ENCODE data around the gene KCTD13.
A peak's percentile ranks its signal among the peaks of the same experiment; 100 is the strongest.
"Not testable (repeated sequence)": the region's sequence is repeated elsewhere in the genome, so short reads cannot be mapped to it uniquely, and the experiment has no call there.

The KCTD13 gene

DNA sequence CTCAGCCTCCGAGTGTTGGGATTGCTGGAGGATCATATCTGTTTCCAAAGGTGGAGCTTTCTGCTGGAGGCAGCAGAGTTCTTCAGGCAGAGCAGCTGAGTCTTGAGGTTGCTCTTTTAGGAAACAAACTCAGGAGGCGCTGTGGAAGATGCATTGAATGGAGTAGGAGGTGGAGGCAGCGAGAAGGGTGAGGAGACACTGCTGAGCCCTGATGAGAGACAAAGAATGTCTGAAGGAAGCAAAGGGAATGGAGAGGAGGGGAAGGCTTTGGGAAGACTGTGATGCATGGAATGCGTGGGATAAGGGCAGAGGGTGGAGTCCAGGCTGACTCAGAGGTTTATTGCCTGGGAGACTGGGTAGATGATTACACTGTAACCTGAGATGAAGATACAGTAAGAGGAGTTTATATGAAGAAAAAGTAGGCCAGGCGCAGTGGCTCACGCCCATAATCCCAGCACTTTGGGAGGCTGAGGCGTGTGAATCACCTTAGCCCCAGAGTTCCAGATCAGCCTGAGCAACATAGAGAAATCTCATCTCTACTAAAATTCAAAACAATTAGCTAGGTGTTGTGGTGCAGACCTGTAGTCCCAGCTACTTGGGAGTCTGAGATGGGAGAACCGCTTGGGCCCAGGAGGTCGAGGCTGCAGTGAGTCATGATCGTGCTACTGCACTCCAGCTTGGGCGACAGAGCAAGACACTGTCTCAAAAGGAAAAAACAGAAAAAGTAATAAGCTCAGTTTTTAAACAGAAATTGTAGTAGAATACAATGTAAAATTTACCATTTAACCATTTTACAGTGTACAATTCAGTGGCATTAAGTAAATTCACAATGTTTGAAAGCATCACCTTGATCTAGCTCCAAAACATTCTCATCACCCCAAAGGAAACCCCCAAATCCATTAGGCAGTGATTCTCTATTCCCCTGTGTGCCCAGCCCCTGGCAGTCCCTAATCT is 18.1 kb upstream of the KCTD13 start:
- no peak for DNase-seq

DNA sequence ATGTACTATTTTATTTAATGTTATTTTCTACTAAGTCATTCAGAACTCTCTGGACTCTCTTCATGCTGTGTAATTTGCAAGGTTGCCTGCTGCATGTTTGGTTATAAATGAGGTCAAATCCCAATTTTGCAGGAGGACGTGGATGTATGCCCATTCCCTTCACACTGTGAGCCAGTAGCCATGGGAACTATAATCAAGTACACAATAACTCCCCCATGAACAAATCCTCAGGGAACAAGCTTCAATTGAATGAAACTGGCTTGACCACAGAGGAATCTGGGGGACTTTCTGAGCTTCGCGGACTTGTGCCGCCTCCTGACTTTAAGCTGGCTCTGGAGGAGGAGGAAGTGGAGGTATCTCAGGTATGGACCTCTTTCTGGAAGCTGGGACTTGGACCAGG is 14.6 kb upstream of the KCTD13 start:
- DNase-seq = no peak

DNA sequence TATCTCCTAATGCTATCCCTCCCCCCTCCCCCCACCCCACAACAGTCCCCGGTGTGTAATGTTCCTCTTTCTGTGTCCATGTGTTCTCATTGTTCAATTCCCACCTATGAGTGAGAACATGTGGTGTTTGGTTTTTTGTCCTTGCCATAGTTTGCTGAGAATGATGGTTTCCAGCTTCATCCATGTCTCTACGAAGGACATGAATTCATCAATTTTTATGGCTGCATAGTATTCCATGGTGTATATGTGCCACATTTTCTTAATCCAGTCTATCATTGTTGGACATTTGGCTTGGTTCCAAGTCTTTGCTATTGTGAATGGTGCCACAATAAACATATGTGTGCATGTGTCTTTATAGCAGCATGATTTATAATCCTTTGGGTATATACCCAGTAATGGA is 5.7 kb upstream of the KCTD13 start:
- DNase-seq = not testable (repeated sequence)

DNA sequence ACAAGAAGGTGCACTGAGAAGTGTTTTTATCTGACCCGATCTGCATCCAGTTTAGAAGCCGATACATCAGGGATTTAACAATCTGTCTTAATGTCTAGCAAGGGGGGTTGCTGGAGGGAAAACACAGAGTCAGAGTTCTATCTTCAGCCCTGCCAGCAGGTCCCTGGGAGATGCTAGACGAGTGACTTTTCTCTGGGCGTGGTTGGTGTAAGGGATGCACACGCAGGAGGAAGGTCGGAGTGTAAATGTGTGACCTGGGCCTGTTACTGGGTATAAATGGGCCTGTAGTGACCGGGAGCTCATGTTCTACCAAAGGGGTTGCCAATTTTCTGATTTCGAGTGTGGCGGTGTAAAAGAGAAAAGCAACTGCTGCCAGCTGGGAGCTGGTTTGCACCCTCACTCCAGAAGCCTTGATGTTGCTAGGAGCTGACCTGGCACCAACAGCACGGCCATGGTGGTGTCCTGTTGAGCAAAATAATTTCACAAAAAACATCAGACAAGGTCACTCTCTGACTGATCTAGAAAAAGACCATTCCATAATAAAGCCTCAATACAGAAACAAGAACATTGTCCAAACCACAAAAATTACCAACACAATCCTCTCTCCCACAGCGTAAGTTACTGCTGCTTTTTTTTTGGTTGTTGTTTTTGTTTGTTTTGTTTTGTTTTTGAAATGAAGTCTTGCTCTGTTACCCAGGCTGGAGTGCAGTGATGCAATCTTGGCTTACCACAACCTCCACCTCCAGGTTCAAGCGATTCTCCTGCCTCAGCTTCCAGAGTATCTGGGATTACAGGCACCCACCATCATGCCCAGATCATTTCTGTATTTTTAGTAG is 1.3 kb upstream of the KCTD13 start:
- DNase-seq = peak; percentile 54

DNA sequence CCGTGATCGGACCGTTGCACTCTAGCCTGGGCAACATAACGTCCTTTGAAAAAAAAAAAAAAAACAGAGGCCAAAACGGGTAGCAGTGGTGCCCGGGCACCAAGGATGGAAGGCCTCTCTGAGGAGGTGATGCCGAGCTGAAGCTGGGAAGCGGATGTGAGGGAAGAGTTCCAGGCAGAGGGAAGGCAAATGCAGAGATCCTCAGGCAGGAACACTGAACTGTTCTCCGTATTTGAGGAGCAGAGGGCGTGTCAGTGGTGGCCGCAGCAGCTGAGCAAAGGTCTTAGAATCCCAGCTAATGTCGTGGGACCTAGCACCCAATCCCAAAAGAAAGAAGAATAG is 656 bp upstream of the KCTD13 start:
- DNase-seq = no peak

DNA sequence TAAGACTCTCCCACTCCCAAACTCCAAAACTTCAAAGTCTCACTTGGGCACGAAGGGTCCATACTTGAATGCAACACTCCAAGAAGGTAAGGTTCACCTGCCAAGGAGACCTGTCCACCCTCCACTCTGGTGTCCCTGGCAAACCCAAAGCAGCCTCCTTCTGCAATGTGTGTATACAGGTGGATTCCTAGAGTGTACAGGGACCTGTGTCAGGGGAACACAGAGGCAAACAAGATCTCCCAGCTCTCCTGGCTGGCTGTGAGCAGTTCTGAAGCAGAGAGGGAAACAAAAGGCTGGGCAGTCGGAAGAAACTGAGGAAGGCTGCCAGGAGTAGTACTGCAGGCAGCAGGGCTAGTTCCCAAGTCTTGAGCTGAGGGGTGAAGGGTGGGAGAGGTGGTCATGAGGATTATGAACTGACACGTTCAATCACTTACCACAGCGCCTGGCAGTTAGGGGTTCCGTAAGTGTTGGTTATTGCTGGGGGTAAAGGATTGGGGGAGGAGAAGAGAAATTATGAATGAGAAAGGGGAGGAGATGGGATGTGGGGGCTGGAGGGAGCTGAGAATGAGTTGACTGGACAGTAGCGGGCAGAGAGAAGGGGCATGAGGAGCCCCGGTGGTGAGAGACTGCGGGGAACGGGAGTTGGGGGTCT is 795 bp downstream of the KCTD13 start:
- peak; percentile 60 for DNase-seq

DNA sequence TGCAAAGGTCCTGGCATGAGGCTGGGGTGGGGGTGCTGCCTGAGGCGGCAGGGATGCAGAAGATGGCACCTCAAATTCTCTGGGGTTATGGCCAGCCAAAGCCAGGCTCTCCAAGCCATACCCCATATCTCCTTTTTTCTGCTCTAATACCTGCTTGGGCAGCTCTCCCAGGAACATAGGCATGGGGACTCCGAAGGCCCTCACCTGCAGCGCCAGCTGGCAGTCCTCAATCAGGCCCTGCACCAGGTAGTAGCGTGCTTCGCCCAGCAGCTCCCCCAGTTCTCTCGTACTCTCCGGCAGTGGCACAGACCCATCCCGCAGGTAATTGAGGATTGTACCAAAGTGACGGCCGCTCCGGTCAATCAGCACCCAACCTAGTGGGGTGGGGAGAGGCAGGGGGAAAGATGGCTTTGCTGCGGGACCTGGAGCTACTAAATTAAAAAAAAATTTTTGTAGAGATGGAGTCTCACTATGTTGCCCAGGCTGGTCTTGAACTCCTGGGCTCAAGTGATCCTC is 3.0 kb downstream of the KCTD13 start:
- peak; percentile 25 for DNase-seq

DNA sequence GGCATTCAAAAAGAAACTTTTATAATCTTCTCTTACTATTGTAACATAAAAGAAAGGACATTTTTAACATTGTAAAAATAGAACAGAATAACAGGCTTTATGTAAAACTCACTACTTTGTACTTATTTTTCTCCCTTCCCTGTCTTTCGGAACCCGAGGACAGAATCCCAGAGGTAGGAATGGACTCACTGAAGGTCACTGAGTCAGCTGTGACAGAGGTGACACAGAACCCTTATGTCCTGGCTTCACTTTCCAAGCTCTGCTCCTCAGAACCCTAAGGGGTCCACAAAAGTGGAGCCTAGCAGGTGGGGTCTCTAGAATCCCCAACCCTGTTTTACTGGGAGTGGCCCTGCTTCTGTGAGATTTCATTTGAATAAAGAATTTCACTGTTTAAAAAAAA is 3.7 kb downstream of the KCTD13 start:
- no peak for DNase-seq

DNA sequence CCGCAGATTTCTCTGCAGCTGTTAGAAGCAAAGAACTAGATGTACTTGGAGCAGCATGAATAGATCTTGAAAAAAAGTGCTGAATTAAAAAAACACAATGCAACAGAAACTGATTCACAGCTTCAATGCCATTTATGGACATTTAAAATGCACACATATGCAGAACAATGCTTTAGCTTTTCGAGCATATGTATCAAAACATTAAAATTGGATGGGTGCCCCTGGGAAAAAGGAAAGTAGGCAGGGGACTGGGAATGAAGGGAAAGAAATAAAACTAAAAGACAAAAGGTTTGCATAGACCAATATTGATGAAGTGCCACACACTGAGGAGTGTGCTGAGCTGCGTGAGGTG is 5.0 kb downstream of the KCTD13 start:
- DNase-seq = no peak

DNA sequence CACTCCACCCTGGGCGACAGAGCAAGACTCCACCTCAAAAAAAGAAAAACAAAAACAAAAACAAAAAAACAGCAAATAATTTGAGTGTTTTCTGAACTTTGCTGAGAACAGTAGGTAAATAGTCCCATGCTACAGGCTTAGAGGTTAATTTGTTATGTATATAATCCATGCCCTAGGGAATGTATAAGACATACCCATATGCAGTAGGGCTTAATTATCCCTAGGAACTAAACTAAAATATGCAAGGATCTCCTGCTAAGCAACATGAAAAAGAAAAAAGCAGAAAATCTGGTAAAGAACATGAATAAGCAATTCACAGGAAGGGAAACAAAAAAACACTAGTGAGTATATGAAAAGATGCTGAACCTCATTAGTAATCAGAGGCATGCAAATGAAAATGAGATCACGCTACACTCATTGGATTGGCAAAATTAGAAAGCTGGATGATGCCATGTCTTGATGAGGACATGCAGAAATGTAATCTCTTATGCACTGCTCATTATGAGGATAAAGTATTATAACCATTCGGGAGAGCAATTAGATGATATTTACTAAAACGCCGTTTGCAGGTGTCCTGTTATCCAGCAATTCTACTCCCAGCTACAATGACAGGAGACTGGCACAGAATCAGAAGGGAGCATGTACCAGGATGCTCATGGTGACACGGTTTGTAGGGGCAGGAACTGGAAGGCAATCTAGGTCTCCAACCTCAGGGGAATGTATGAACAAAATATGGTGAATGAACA is 5.6 kb downstream of the KCTD13 start:
- no peak for DNase-seq

DNA sequence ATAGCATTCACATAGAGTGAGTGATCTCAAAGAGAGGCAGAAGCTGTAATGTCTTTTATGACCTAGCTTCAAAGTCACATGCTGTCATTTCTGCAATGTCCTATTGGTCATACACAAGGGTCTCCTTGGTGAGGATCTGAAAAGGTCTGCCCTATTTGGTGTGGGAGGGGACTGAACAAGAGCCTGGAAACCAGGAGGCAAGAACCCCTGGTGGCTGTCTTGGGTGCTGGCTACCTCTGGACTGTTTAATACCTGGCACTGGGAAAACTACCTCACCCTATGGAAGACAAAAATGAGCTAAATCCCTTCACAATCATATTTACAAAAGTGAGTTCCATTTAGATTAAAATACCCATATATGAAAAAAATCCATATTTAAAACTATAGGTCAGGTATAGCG is 9.0 kb downstream of the KCTD13 start:
- peak; percentile 19 for DNase-seq

DNA sequence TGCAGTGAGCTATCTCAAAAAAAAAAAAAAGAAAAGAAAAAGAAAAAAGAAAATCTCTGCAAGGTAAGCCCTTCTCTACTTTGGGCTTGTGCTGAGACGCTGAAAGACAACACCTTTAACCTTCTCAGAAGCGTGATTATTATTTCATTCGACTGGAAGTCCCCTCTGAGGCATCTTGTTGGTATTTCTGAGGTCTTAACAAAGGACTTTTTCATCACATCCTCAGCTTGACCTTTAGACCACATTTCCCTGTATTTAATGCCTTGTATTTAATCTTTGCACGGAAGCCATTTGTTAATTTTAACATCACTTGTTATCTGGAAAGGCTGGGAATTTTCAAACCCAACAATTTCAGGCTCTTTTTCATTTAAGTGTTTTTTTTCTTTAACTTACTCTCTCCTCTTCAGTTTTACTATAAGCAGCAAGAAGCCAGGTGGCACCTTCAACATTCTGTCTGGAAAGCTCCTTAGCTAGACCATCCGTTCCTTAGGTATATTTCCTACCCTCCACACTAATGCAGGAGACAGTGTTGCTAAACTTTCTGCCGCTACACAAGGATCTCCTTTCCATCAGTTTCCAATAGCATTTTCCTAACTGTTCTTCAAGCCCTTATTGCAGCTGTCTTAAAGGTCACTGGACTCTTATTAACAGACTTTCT is 10.3 kb downstream of the KCTD13 start:
- no peak for DNase-seq

DNA sequence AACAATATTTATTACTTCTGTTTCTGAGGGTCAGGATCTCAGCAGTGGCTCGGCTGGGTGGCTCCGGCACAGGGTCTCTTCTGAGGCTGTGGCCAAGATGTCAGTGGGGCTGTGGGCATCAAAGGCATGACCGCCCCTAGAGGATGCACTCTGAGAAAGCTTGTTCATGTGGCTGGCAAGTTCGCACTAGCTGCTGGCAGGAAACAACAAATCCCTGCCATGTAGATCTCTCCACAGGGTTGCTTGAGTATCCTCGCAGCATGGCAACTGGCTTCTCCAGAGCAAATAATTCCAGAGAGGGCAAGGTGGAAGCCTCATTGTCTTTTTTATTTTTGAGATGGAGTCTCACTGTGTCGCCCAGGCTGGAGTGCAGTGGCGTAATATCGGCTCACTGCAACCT is 12.5 kb downstream of the KCTD13 start:
- no peak for DNase-seq

DNA sequence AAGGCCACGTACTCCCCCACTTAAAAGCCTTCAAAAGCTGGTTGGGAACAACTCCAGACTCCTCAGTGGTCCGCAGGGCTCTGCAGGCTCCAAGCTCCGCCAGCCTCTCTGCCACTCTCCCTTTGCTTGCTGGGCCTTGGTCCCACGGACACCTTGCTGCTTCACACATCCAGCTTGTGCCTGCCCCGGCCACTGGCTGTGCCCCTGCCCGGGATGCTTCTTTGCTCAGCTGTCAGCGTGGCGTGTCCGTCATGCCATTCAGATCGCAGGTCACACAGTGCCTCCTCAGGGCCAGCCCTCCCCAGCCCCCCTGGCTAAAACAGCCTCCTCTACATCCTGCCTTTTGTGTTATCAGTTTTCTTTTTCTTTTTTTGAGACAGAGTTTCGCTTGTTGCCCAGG is 13.9 kb downstream of the KCTD13 start:
- DNase-seq = no peak

DNA sequence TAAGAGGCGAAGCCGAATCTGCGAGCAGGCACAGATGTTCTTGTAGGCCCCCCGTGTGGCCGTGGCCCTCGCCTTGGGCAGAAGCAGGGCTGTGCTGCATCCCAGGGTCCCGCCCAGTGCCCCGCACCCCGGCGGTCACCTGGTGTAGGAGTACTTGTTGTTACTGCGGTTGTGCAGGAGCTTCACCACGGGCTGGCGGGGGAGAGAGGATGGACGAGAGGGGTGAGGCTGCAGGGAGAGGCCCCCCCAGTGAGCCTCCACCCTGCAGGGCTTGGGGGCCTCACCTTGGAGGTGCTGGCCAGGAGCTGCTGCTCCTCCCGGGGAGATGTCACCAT is 14.4 kb downstream of the KCTD13 start:
- no peak for DNase-seq

DNA sequence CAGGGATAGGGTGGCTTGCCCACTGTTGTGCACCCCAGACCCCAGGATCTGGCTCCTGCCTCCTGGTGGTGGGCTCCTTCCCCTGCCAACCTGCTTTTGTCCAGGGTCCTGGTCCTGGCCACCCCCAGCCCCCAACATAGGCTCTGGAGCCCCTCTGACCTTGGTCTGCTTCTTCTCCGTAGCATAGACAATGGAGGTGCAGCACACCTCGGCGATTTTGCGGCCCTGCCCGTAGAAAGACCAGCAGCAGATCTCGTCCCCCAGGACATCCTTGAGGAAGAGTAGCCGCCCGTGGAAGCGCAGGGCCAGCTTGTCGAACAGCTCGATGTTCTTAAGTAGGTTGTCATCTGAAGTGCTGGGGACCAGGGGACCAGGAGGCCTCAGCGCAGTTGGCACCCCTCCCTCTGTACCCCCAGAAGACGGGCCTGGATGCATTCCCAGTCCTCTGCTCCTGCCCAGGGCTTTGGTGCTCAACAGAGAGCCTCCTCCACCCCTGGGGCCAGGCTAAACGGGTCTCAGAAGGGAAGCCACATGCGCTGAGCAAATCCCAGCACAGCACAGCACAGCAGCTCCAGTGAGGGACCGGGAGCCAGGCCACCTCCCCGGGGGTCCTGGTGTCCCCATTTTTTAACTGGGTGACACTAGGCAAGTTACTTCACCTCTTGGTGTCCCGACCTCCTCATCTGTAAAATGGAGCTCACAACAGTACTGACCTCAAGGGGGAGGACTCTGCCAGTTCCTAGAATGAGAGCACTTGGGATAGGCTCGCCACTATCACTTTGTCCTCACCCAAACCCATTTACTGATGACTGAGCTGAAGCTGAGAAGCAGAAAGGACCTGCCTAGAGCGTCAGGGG is 15.0 kb downstream of the KCTD13 start:
- DNase-seq = no peak

DNA sequence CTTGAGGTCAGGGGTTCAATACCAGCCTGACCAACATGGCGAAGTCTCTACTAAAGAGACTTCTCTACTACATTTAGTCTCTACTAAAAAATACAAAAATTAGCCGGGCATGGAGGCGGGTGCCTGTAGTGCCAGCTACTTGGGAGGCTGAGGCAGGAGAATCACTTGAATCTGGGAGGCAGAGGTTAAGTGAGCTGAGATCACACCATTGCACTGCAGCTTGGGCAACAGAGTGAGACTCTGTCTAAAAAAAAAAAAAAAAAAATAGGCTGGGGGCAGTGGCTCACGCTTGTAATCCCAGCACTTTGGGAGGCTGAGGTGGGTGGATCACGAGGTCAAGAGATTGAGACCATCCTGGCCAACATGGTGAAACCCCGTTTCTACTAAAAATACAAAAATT is 16.2 kb downstream of the KCTD13 start:
- not testable (repeated sequence) for DNase-seq

DNA sequence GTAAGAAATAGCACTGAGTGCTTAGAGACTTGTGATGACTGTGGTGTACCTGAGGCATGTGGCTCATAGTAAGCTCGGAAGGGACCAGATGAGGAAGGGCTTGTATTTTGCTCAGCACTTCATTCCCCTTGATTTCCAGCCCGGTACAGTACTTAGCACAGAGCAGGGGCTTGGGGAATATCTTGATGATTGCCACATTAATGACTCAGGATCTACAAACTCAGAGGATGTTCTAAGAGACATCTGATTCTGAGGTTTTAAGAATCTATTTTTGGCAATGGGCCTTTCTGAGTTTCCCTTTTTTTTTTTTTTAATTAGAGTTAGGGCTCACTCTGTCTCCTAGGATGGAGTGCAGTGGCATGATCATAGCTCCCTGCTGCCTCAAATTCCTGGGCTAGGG is 16.6 kb downstream of the KCTD13 start:
- DNase-seq = no peak

DNA sequence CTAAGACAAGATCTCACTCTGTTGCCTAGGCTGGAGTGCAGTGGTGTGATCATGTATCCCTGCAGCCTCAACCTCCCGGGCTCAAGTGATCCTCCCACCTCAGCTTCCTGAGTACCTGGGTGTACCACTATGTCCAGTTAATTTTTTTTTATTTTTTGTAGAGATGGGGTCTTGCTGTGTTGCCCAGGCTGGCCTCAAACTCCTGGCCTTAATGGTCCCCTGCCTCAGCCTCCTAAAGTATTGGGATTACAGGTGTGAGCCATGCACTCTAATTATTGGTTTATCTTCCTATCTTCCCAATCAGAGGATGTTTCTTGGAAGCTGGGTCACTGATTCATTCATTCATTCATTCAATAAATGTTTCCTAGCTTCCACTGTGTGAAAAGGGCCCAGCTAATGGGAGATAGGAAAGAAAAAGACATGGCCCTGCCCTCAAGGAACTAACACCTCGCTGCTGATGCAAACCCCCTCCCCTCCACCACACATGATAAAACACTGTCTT is 17.3 kb downstream of the KCTD13 start:
- DNase-seq = no peak

DNA sequence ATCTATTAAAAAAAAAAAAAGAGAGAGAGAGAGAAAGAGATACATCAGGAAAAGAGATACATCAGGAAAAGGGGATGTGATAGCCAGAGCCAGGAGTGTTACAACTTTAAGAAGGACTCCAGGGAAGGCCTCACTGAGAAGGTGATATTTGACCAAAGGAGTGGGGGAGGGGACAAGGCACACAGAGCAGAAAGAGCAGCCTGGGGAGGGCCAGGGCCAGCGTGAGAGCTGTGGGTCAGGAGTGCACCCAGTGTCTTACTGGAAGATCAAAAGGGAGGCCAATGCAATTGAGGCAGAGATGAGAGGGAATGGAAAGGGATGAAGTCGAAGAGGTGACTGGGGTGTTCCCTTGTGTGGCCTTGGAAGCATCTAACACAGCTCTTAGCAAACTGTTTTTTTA is 18.1 kb downstream of the KCTD13 start:
- no peak for DNase-seq
